Gastrocnemius medialis (tissue), 4 donors: ENCODE results near the gene ZNF638. TPM values are rescaled to one million over a fixed set of nuclear protein-coding genes. Genes with fewer than 3 reads are reported as not detected.

ENCODE experiments used
- ATAC-seq, 2 donors: fragments of 150-250 bp; one replicate each; pipeline ENCODE4 v1.9.1; 2016
- DNase-seq, 2 donors: peaks; one replicate each; pipeline ENCODE4 v3.0.0-alpha.2; 2019
- H3K27ac ChIP-seq, 4 donors: fragments of 200-600 bp; sonication (generic); 1 replicate in 1 of 4; 2 replicates in 3 of 4; pipeline ENCODE4 v1.5.1; 2016 to 2018; ENCODE audit warnings: mild to moderate bottlenecking in 2 of 4, moderate library complexity in 1 of 4
- H3K27me3 ChIP-seq, 3 donors: fragments of 200-600 bp; sonication (generic) in 2 of 3; 1 replicate in 1 of 3; 2 replicates in 2 of 3; pipeline versions ENCODE4 v1.5.1 to v1.6.0; 2016 to 2019; ENCODE audit warnings: mild to moderate bottlenecking in 1 of 3, moderate library complexity in 1 of 3
- H3K36me3 ChIP-seq, 2 donors: fragments of 200-600 bp; sonication (generic) in 1 of 2; one replicate each; pipeline ENCODE4 v1.5.1; 2017 to 2018
- H3K4me1 ChIP-seq, 2 donors: fragments of 200-600 bp; sonication (generic) in 1 of 2; one replicate each; pipeline ENCODE4 v1.5.1; 2016 to 2017; ENCODE audit warnings: mild to moderate bottlenecking in 2 of 2
- H3K4me3 ChIP-seq, 4 donors: fragments of 200-600 bp; sonication (generic) in 3 of 4; 1 replicate in 1 of 4; 2 replicates in 3 of 4; pipeline ENCODE4 v1.5.1; 2016 to 2019; ENCODE audit warnings: mild to moderate bottlenecking in 2 of 4
- H3K9me3 ChIP-seq, 3 donors: fragments of 200-600 bp; sonication (generic) in 2 of 3; 1 replicate in 1 of 3; 2 replicates in 2 of 3; pipeline ENCODE4 v1.5.1; 2016 to 2019
- CTCF ChIP-seq, 5 experiments: fragments of 450-650 bp in 3 of 5; fragments of 200-600 bp in 2 of 5; sonication (generic) in 2 of 5; IDR thresholded peaks in 4 of 5; conservative IDR thresholded peaks in 1 of 5; 1 replicate in 4 of 5; 2 replicates in 1 of 5; pipeline ENCODE4 v1.5.1; 2016 to 2019; ENCODE audit warnings: antibody characterized with exemption in 5 of 5, mild to moderate bottlenecking in 3 of 5, moderate library complexity in 3 of 5
- POLR2A ChIP-seq, 2 donors: fragments of 450-650 bp; IDR thresholded peaks; one replicate each; pipeline ENCODE4 v1.6.1; 2017; ENCODE audit warnings: antibody characterized with exemption in 2 of 2, mild to moderate bottlenecking in 2 of 2, moderate library complexity in 2 of 2
- in situ Hi-C, 4 donors: fragments of 200-750 bp; cut with MboI; loops; one replicate each; pipeline versions ENCODE4 v1.15.0 to v1.8.0; 2017; ENCODE audit warnings: low sequenced_read_pairs in 4 of 4
- intact Hi-C: fragments of 100-400 bp; cut with DNase I; formaldehyde crosslinking; loops from one replicate; pipeline ENCODE4 v1.15.1; 2023; ENCODE audit warnings: low total_unique reads
- total RNA-seq, 4 donors: library from RNA; depleted of rRNA; stranded (reverse); fragments of >200 nt; gene quantifications; one replicate each; pipeline versions ENCODE4 v1.1.0 to v1.2.3, GENCODE V29; 2016

Gene ZNF638
- total RNA-seq, 4 donors from 2014 or later: 69.7 to 152 (median 95.0) TPM

- in situ Hi-C loops: no loop called here
- H3K27ac ChIP-seq: peak overlapping the region; percentile 92 to 99 (median 94)
- ATAC-seq: no peak
Observed at GRCh38 chr2:71457123-71457915, 125.7 kb downstream of the ZNF638 start.

GRCh38 chr2:71457923-71458322 lies 126.3 kb downstream of the ZNF638 start:
- TF ChIP-seq POLR2A (IDR thresholded peaks at IDR 0.05) (no peak), CTCF (IDR thresholded peaks at IDR 0.05 in 4 of 5, conservative IDR thresholded peaks at IDR 0.05 in 1 of 5) (no peak)
- H3K4me1 ChIP-seq: peaks cover 86 to 89% of the 10 kb centered on the region in 2 donors
- in situ Hi-C loops: no loop called here
- DNase-seq: no peak
- H3K4me3 ChIP-seq: no peak overlapping the region
- intact Hi-C loops: loop anchor here (10.0 kb wide), 2 partner anchors 257 to 687 kb away; partner anchors contain the start of gene CYP26B1
- H3K36me3 ChIP-seq: no peaks in the 10 kb centered on the region
- no peaks in the 10 kb centered on the region for H3K27me3 ChIP-seq
- no peaks in the 10 kb centered on the region for H3K9me3 ChIP-seq
- peak overlapping the region; percentile 92 to 99 (median 94) for H3K27ac ChIP-seq
- no peak for ATAC-seq

More at GRCh38 chr2:71457123-71457915, 125.7 kb downstream of the ZNF638 start:
- Histone ChIP-seq H3K4me1 (peaks cover 86 to 90% of the 10 kb centered on the region in 2 donors), H3K4me3 (no peak overlapping the region), H3K36me3 (no peaks in the 10 kb centered on the region), H3K27me3 (no peaks in the 10 kb centered on the region), H3K9me3 (no peaks in the 10 kb centered on the region)
- DNase-seq: no peak
- TF ChIP-seq POLR2A (IDR thresholded peaks at IDR 0.05) (no peak), CTCF (IDR thresholded peaks at IDR 0.05 in 4 of 5, conservative IDR thresholded peaks at IDR 0.05 in 1 of 5) (no peak)
- intact Hi-C loops: loop anchor here (10.0 kb wide), 2 partner anchors 257 to 687 kb away; partner anchors contain the start of gene CYP26B1

GRCh38 chr2:71458413-71459083 lies 127.0 kb downstream of the ZNF638 start:
- Histone ChIP-seq H3K4me1 (peaks cover 88 to 93% of the 10 kb centered on the region in 2 donors), H3K4me3 (no peak overlapping the region)
- TF ChIP-seq POLR2A (IDR thresholded peaks at IDR 0.05) (peak; percentile 15 to 44), CTCF (IDR thresholded peaks at IDR 0.05 in 4 of 5, conservative IDR thresholded peaks at IDR 0.05 in 1 of 5) (no peak)

GRCh38 chr2:71459084-71459431 lies 127.5 kb downstream of the ZNF638 start:
- no peaks in the 10 kb centered on the region for H3K27me3 ChIP-seq
- intact Hi-C loops (loop anchor here (10.0 kb wide), 2 partner anchors 256 to 686 kb away; partner anchors contain the start of gene CYP26B1), in situ Hi-C loops (no loop called here)
- no peak for TF ChIP-seq POLR2A (IDR thresholded peaks at IDR 0.05)
- no peak for TF ChIP-seq CTCF (IDR thresholded peaks at IDR 0.05 in 4 of 5, conservative IDR thresholded peaks at IDR 0.05 in 1 of 5)
- H3K27ac ChIP-seq: peak overlapping the region; percentile 92 to 99 (median 94)
- H3K9me3 ChIP-seq: no peaks in the 10 kb centered on the region
- H3K4me1 ChIP-seq: peaks cover 90 to 96% of the 10 kb centered on the region in 2 donors
- ATAC-seq: no peak
- H3K36me3 ChIP-seq: no peaks in the 10 kb centered on the region
- DNase-seq: no peak
- no peak overlapping the region for H3K4me3 ChIP-seq

More at GRCh38 chr2:71458413-71459083, 127.0 kb downstream of the ZNF638 start:
- DNase-seq (peak; percentile 45 to 54), ATAC-seq (peak; percentile 14 to 42)
- no peaks in the 10 kb centered on the region for H3K9me3 ChIP-seq
- peak overlapping the region; percentile 92 to 99 (median 94) for H3K27ac ChIP-seq
- no peaks in the 10 kb centered on the region for H3K27me3 ChIP-seq
- in situ Hi-C loops (no loop called here), intact Hi-C loops (loop anchor here (10.0 kb wide), 2 partner anchors 256 to 686 kb away; partner anchors contain the start of gene CYP26B1)
- no peaks in the 10 kb centered on the region for H3K36me3 ChIP-seq
